WI38 (cell line): Measurements from ENCODE around the gene RSRC1.

Experiments
- H3K4me3 ChIP-seq: 2 replicates; pipeline ENCODE4 v1.5.1; 2011; ENCODE audit warnings: low read depth, mild to moderate bottlenecking, control low read depth, low read length
- CTCF ChIP-seq: IDR thresholded peaks from 2 replicates; pipeline ENCODE4 v1.5.1; 2012; ENCODE audit warnings: low read depth, mild to moderate bottlenecking, control low read depth, low read length

Gene RSRC1

GRCh38 chr3:158165730-158166129 lies 55.8 kb downstream of the RSRC1 start:
- TF ChIP-seq CTCF, result no peak

GRCh38 chr3:158166223-158166622 lies 56.3 kb downstream of the RSRC1 start:
- H3K4me3 ChIP-seq, result no peak overlapping the region
- TF ChIP-seq CTCF, result no peak

More at GRCh38 chr3:158165730-158166129, 55.8 kb downstream of the RSRC1 start:
- H3K4me3 ChIP-seq, result no peak overlapping the region

- TF ChIP-seq CTCF, result no peak
- no peak overlapping the region for H3K4me3 ChIP-seq
These were observed 58.1 kb downstream of the RSRC1 start for GRCh38 chr3:158167737-158168557.

GRCh38 chr3:158169091-158169491 lies 59.2 kb downstream of the RSRC1 start:
- no peak for TF ChIP-seq CTCF
- no peak overlapping the region for H3K4me3 ChIP-seq

- no peak for TF ChIP-seq CTCF
These were observed 71.2 kb downstream of the RSRC1 start for GRCh38 chr3:158181096-158181495.

GRCh38 chr3:158185711-158186110 lies 75.8 kb downstream of the RSRC1 start:
- no peak overlapping the region for H3K4me3 ChIP-seq
- TF ChIP-seq CTCF, result no peak

More at GRCh38 chr3:158181096-158181495, 71.2 kb downstream of the RSRC1 start:
- H3K4me3 ChIP-seq, result no peak overlapping the region

- H3K4me3 ChIP-seq, result no peak overlapping the region
- no peak for TF ChIP-seq CTCF
These were observed 91.1 kb downstream of the RSRC1 start for GRCh38 chr3:158200955-158201354.
